GM12878 (cell line): ENCODE measurements around the gene HMBS. TPM values are rescaled to one million over a fixed set of nuclear protein-coding genes. Genes with fewer than 3 reads are reported as not detected.

Experiments
- BACH1 ChIP-seq: fragments of 450-650 bp; IDR thresholded peaks from 2 replicates; pipeline ENCODE4 v1.6.1; 2017; ENCODE audit warnings: mild to moderate bottlenecking, borderline replicate concordance
- BHLHE40 ChIP-seq, 2 experiments: fragments of 450-650 bp in 1 of 2; IDR thresholded peaks; 2 replicates each; pipeline ENCODE4 v1.6.1; 2011 to 2017; ENCODE audit warnings: low read depth in 2 of 2, borderline replicate concordance in 1 of 2, improper control_type of control experiment in 1 of 2, low read length in 1 of 2, mild to moderate bottlenecking in 1 of 2
- BMI1 ChIP-seq: fragments of 450-650 bp; IDR thresholded peaks from 2 replicates; pipeline ENCODE4 v1.6.1; 2016; ENCODE audit warnings: mild to moderate bottlenecking, moderate library complexity, borderline replicate concordance
- CHD2 ChIP-seq: IDR thresholded peaks from 2 replicates; pipeline ENCODE4 v1.6.1; 2011; ENCODE audit warnings: low read depth, low read length, improper control_type of control experiment, borderline replicate concordance
- FOS ChIP-seq: IDR thresholded peaks from 3 replicates; pipeline ENCODE4 v1.6.1; 2011; ENCODE audit warnings: borderline replicate concordance; ENCODE audit not compliant: insufficient read length; ENCODE audit errors: extremely low read depth
- HDGF ChIP-seq: fragments of 450-650 bp; IDR thresholded peaks from 2 replicates; pipeline ENCODE4 v1.6.1; 2016; ENCODE audit warnings: antibody characterized with exemption
- MEF2A ChIP-seq: IDR thresholded peaks from 2 replicates; pipeline ENCODE4 v1.6.1; 2011; ENCODE audit warnings: low read depth, mild to moderate bottlenecking, low read length, moderate library complexity; ENCODE audit not compliant: insufficient read depth
- MXI1 ChIP-seq: fragments of 150-350 bp; IDR thresholded peaks from 2 replicates; pipeline ENCODE4 v1.6.1; 2011; ENCODE audit warnings: low read depth, mild to moderate bottlenecking, inconsistent platforms, low read length, improper control_type of control experiment
- NR2F1 ChIP-seq: fragments of 450-650 bp; conservative IDR thresholded peaks from 2 replicates; pipeline ENCODE4 v1.6.1; 2017; ENCODE audit warnings: mild to moderate bottlenecking
- POLR2AphosphoS2 ChIP-seq: IDR thresholded peaks from 2 replicates; pipeline ENCODE4 v1.6.1; 2011; ENCODE audit warnings: low read depth, mild to moderate bottlenecking, low read length, improper control_type of control experiment, moderate library complexity
- POLR2AphosphoS5 ChIP-seq: IDR thresholded peaks from 2 replicates; pipeline ENCODE4 v1.6.1; 2011; ENCODE audit warnings: mild to moderate bottlenecking, low read length, inconsistent platforms
- RAD21 ChIP-seq: IDR thresholded peaks from 2 replicates; pipeline ENCODE4 v1.6.1; 2011; ENCODE audit warnings: mild to moderate bottlenecking, low read depth, low read length, moderate library complexity; ENCODE audit not compliant: insufficient read depth
- RUNX3 ChIP-seq: IDR thresholded peaks from 2 replicates; pipeline ENCODE4 v1.6.1; 2012; ENCODE audit warnings: low read length, inconsistent platforms
- SMC3 ChIP-seq: IDR thresholded peaks from 2 replicates; pipeline ENCODE4 v1.6.1; 2011; ENCODE audit warnings: low read length, improper control_type of control experiment, borderline replicate concordance
- SPI1 ChIP-seq: IDR thresholded peaks from 2 replicates; pipeline ENCODE4 v1.6.1; 2011; ENCODE audit warnings: low read depth, mild to moderate bottlenecking, low read length, moderate library complexity, borderline replicate concordance; ENCODE audit not compliant: insufficient read depth
- polyA plus RNA-seq, 11 experiments: library from polyadenylated mRNA; depleted of rRNA in 4 of 11; unstranded in 6 of 11; stranded (reverse) in 5 of 11; fragments of >200 nt; fragmentation: Nextera tagmentation in 4 of 11; fragmentation: Illumina TruSeq in 1 of 11; extraction: Ambion mirVana in 4 of 11; extraction: Trizol in 1 of 11; gene quantifications; 1 replicate in 1 of 11; 2 replicates in 10 of 11; pipeline versions ENCODE4 v1.2.1 to v1.2.3, GENCODE V29; 2011 to 2016; ENCODE audit warnings: inconsistent platforms in 2 of 11, missing spikeins in 2 of 11, low read depth in 1 of 11
- total RNA-seq, 4 experiments: library from RNA; depleted of rRNA in 3 of 4; stranded (reverse); fragments of >200 nt in 3 of 4; fragmentation: Illumina TruSeq in 1 of 4; extraction: Trizol in 1 of 4; gene quantifications; 2 replicates each; pipeline versions ENCODE4 v1.2.1 to v1.2.3, GENCODE V29; 2013 to 2021
- TF ChIP-seq, protein P1 (sequence below): fragments of 450-650 bp; IDR thresholded peaks from 2 replicates; pipeline ENCODE4 v1.6.1; 2017; ENCODE audit warnings: mild to moderate bottlenecking, moderate library complexity
- TF ChIP-seq, protein P2 (sequence below): IDR thresholded peaks from 2 replicates; pipeline ENCODE4 v1.6.1; 2011; ENCODE audit warnings: borderline replicate concordance, low read depth, mild to moderate bottlenecking, moderate library complexity, mixed read lengths, low read length; ENCODE audit not compliant: insufficient read depth; ENCODE audit errors: extremely low read length
- TF ChIP-seq, protein P3 (sequence below): fragments of 450-650 bp; IDR thresholded peaks from 2 replicates; pipeline ENCODE4 v1.6.1; 2017; ENCODE audit warnings: antibody characterized with exemption, mild to moderate bottlenecking, moderate library complexity
- TF ChIP-seq, protein P4 (sequence below): fragments of 450-650 bp; IDR thresholded peaks from 2 replicates; pipeline ENCODE4 v1.6.1; 2017; ENCODE audit warnings: mild to moderate bottlenecking

The HMBS gene
- total and polyA plus RNA-seq, 10 of the 15 experiments (the other 5 are each of a cell fraction or from before 2014, with no cell fraction given): 17.7 to 96.7 (median 49.7) TPM

DNA sequence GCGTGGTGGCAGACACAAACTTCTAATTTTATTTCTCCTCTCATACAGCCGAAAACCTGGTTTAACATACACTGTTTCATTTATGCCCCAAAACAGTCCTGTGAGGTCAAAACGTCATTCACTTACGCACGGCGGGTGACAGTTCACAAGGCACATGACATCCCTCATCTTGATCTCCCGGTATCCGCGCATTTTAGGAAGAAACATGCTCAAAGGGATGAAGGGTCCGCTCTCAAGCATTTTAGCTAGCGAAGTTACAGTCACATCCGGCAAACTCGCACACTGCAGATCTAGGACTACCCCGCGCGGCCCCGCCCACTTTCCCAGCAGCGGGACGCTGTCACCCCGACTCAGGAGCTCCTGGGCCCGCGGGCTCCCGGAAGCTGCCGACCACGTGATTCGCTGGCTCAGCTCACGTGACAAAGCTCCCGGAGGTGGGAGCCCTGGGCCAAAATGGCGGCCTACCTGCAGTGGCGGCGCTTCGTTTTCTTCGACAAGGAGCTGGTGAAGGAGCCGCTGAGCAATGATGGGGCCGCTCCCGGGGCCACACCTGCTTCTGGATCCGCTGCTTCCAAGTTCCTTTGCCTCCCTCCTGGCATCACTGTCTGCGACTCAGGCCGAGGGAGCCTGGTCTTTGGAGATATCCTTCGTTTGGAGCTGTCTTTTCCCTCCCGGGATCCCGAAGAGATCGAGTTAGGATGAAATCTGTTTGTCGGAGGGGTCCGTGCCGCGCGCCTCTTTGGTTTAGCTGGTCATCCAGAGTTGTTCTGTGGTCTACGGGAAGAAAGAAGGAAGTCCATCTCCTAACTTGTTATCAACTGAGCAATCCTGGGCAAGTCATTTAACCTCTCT lies 17.1 kb upstream of the HMBS start, which contains the start of gene VPS11 (continued):
- TF ChIP-seq, protein P1, sequence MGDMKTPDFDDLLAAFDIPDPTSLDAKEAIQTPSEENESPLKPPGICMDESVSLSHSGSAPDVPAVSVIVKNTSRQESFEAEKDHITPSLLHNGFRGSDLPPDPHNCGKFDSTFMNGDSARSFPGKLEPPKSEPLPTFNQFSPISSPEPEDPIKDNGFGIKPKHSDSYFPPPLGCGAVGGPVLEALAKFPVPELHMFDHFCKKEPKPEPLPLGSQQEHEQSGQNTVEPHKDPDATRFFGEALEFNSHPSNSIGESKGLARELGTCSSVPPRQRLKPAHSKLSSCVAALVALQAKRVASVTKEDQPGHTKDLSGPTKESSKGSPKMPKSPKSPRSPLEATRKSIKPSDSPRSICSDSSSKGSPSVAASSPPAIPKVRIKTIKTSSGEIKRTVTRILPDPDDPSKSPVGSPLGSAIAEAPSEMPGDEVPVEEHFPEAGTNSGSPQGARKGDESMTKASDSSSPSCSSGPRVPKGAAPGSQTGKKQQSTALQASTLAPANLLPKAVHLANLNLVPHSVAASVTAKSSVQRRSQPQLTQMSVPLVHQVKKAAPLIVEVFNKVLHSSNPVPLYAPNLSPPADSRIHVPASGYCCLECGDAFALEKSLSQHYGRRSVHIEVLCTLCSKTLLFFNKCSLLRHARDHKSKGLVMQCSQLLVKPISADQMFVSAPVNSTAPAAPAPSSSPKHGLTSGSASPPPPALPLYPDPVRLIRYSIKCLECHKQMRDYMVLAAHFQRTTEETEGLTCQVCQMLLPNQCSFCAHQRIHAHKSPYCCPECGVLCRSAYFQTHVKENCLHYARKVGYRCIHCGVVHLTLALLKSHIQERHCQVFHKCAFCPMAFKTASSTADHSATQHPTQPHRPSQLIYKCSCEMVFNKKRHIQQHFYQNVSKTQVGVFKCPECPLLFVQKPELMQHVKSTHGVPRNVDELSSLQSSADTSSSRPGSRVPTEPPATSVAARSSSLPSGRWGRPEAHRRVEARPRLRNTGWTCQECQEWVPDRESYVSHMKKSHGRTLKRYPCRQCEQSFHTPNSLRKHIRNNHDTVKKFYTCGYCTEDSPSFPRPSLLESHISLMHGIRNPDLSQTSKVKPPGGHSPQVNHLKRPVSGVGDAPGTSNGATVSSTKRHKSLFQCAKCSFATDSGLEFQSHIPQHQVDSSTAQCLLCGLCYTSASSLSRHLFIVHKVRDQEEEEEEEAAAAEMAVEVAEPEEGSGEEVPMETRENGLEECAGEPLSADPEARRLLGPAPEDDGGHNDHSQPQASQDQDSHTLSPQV: no peak
- no peak for TF ChIP-seq CHD2
- peak; percentile 89 for TF ChIP-seq POLR2AphosphoS5
- no peak for TF ChIP-seq BMI1
- peak; percentile 87 to 97 for TF ChIP-seq BHLHE40 (IDR thresholded peaks at IDR 0.05; ENCODE audit: borderline replicate concordance in 1 of 2, low read depth in 2 of 2, low read length in 1 of 2)
- peak; percentile 24; the same call in 1 of the 2 replicates for TF ChIP-seq POLR2AphosphoS2
- TF ChIP-seq SMC3: 0 out of 2 replicates have a peak, but pooled peaks have one; percentile 3
- TF ChIP-seq, protein P2, sequence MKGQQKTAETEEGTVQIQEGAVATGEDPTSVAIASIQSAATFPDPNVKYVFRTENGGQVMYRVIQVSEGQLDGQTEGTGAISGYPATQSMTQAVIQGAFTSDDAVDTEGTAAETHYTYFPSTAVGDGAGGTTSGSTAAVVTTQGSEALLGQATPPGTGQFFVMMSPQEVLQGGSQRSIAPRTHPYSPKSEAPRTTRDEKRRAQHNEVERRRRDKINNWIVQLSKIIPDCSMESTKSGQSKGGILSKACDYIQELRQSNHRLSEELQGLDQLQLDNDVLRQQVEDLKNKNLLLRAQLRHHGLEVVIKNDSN: peak; percentile 98
- TF ChIP-seq, protein P3, sequence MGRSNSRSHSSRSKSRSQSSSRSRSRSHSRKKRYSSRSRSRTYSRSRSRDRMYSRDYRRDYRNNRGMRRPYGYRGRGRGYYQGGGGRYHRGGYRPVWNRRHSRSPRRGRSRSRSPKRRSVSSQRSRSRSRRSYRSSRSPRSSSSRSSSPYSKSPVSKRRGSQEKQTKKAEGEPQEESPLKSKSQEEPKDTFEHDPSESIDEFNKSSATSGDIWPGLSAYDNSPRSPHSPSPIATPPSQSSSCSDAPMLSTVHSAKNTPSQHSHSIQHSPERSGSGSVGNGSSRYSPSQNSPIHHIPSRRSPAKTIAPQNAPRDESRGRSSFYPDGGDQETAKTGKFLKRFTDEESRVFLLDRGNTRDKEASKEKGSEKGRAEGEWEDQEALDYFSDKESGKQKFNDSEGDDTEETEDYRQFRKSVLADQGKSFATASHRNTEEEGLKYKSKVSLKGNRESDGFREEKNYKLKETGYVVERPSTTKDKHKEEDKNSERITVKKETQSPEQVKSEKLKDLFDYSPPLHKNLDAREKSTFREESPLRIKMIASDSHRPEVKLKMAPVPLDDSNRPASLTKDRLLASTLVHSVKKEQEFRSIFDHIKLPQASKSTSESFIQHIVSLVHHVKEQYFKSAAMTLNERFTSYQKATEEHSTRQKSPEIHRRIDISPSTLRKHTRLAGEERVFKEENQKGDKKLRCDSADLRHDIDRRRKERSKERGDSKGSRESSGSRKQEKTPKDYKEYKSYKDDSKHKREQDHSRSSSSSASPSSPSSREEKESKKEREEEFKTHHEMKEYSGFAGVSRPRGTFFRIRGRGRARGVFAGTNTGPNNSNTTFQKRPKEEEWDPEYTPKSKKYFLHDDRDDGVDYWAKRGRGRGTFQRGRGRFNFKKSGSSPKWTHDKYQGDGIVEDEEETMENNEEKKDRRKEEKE: no peak
- TF ChIP-seq RAD21: no peak
- TF ChIP-seq FOS: peak; percentile 79
- peak; percentile 61; the same call in 1 of the 2 replicates for TF ChIP-seq HDGF
- TF ChIP-seq, protein P4, sequence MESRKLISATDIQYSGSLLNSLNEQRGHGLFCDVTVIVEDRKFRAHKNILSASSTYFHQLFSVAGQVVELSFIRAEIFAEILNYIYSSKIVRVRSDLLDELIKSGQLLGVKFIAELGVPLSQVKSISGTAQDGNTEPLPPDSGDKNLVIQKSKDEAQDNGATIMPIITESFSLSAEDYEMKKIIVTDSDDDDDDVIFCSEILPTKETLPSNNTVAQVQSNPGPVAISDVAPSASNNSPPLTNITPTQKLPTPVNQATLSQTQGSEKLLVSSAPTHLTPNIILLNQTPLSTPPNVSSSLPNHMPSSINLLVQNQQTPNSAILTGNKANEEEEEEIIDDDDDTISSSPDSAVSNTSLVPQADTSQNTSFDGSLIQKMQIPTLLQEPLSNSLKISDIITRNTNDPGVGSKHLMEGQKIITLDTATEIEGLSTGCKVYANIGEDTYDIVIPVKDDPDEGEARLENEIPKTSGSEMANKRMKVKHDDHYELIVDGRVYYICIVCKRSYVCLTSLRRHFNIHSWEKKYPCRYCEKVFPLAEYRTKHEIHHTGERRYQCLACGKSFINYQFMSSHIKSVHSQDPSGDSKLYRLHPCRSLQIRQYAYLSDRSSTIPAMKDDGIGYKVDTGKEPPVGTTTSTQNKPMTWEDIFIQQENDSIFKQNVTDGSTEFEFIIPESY: no peak
- TF ChIP-seq BACH1: no peak
- TF ChIP-seq SPI1: no peak
- no peak for TF ChIP-seq RUNX3
- peak; percentile 55; the same call in 1 of the 2 replicates for TF ChIP-seq NR2F1
- no peak for TF ChIP-seq MEF2A
- TF ChIP-seq MXI1: peak; percentile 95
